Measurements from ENCODE around the gene PELI3.

DNA sequence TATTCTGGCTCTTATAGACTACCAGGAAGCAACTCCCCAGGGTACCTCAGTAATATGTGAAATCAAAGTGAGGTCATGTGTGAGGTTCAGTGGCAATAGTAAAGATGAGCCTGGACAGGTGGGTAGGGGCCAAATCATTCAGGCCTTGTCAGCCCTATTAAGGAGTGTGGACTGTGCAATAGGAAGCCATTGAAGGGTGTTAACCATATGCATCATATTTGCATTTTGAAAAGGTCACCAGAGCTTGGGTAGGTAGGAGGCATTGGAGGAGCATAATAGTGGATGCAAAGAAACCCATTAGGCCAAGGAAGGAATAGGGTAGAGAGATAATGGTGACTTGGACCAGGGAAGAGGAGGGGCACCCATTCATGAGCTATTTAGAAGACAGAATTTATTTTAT lies 19.7 kb upstream of the PELI3 start:
- TF ChIP-seq CTCF (IDR thresholded peaks at IDR 0.05) (no peak), POLR2A (IDR thresholded peaks at IDR 0.05) (no peak), POLR2AphosphoS5 (IDR thresholded peaks at IDR 0.05) (no peak), EP300 (IDR thresholded peaks at IDR 0.05) (no peak)
